Renal cortex interstitium (tissue), 11 donors: Measurements from ENCODE around the gene PDE9A. TPM values are rescaled to one million over a fixed set of nuclear protein-coding genes. Genes with fewer than 3 reads are reported as not detected.

Experiments
- DNase-seq, 11 donors: peaks; one replicate each; pipeline ENCODE4 v3.0.0-alpha.2; 2013; ENCODE audit warnings: low read depth in 9 of 11, low spot score in 4 of 11; ENCODE audit errors: extremely low read depth in 1 of 11
- polyA plus RNA-seq, 3 donors: library from polyadenylated mRNA; unstranded; fragments of 120-200 nt; gene quantifications; one replicate each; pipeline ENCODE4 v1.2.1, GENCODE V29; 2013; ENCODE audit not compliant: insufficient read length in 3 of 3

Gene PDE9A
- polyA plus RNA-seq, 3 donors: 37.5 to 54.3 (median 43.1) TPM

- DNase-seq: no peak
These were observed 16.7 kb upstream of the PDE9A start for GRCh38 chr21:42636520-42637266.

DNA sequence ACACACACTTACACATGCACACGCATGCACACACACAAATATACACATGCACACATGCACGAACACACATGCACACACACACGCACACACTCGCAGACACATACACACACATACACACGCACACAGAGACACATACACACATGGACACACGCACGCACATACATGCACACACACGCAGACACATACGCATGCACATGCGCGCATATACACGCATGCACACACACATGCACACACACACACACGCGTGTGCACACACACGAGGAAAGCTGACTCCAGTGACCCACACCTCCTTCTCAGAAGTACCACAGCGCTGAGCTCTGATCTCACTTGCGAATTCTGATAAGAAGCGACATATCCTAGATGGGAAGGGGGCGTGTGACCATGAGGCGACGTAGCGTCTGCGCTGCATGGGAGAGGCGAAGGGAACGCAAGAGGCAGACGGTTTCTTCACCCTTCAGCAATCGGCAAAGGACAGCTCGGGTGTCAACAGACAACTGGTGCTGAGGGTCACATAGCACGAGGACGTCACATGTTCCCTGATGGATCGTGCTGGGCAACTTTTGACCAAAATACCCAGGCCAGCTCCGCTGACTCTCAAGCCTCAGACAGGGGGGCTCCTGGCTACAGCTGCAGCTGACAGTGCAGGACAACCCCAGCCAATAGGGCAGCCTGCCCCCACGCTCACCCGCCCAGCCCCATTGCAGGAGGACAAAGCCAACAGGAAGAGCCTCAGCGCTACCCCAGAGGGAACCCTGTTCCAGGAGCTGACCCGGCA lies 16.0 kb upstream of the PDE9A start:
- no peak for DNase-seq

DNA sequence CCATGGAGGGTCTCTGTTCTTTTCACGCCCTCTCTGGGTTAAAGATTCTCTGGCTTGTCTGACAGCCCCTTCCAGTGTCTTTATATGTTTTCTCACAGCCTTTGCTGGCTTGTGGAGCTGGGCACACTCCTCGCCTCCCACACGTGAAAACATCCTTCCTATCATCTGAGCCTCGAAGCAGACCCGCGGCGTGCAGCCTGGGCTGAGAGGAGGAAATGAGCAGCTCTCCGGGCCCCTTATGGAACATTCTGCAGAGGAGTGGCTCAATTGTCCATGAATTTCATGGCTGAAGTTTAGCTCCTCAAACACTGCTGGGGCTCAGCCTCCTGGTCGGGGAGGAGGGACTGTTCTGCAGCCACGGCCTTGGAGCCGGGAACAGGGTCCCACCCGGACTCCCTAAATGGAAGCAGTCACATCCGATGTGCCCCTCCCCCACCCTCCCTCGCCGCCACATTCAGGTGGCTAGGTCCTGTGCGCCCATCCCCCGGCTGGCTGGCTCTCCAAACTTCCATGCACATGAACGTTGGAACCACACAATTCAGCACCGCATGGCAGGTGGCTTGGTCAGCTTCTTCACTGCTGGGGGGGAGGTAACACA lies 15.1 kb upstream of the PDE9A start:
- DNase-seq: no peak

DNA sequence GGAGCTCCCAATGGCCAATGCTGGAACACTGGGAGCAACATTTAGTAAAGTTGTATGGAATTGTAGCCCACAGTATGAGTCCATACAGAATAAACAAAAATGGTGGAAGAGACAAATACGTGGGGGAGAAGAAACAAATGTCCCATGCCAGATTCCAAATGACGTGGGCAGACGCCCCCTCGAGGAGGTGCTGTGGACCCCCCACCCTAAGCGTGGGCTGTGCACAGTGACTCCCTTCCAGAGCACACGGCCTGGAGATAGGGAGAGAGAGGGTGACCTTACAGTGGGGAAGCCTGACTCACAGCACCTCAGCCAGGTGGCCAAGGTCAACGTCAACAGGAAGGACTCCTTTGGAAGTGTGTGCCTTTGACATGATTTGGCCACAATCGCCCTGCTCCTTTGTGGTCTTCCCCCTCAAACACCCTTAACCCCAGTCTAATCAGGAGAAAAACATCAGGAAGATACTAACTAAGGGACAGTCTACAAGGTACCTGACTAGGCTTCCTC lies 13.7 kb upstream of the PDE9A start:
- DNase-seq: no peak

GRCh38 chr21:42640486-42640885 lies 12.9 kb upstream of the PDE9A start:
- no peak for DNase-seq

DNA sequence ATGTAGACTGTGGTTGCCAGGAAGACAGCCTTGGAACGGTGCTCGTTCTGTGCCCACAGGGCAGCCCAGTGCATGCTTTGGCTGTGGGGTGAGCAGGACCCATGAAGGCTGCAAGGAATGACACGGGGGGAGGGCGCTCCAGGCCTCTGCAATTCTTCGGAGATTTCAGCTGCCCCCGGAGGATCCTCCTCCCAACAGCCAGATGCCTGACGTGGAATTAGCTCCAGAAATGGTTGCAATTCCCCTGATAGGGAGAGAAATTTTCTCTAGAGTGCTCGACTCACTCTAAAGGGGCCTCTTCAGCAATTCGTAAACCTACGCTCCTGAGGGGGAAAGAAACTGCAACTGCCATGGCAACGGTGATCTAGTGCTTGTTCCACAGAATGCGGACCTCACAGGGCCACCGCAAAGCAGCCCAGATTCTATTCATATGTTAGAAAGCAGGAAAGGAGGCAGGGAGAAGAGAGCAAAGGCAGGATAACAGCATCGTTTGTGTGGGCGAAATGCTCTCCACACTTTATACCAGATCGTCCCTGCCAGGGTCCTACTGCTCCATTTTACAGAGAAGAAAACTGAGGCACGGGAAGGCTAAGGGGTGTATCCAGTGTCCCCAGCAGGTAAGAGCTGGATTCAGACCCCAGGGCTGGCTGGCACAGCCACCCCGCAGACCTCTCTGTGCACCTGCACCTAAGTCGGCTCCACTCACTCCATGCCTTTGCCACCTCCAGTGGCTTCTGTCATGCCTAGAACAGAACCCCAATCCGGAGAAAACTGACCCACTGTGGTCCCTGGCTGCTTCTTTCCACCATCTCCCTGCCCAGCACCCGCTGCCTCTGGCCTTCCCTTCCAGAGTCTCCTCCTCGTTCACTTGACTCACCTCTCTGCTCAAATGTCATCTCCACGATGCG lies 11.9 kb upstream of the PDE9A start:
- DNase-seq: peak in 1 of 11 donors; percentile 33

GRCh38 chr21:42642219-42642745 lies 11.1 kb upstream of the PDE9A start:
- DNase-seq: no peak

DNA sequence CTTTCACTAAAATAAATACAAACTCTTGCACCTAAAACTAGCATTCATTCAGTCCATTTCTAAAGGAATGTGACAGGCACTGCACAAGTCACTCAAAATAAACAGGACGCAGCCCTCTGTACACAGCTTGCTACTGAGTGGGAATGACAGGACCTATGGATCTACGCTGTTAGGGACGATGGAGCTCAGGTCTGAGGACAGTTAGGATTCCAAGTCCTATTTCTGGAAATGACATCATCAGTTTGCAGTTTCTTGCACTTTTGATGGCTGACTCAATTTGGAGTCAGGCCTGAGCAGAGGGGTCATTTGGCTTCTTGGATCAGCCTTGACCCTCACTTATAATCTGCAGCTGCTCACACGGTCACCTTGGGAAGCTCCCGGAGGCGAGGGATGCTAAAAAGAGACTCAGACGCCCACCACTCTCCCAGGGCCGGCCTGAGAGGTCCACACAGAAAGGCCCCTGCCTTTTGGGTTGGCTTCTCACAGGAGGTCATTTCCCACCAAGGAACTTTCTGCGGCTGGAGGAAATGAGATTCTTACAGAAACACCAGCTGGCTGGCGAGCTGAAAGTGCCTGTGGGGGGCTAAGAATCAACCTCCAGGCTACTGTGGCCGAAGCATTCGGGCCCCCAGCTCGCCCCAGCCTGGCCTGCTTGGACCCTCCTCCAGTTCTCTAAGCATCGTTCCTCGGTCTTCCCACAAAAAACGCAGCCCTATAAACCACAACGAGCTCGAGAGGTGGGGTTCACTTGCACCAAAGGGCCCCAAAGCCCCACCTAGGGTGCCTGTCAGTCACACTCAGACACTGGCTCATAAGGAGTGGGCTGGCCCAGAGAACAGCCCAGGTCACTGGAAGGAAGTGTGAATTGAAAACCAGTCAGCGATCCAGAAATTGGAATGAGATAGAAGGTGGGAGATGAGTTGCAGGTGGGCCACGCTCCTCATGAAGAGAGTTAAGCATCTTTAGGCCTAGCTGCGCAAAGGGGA lies 8.9 kb upstream of the PDE9A start:
- DNase-seq: no peak

GRCh38 chr21:42645211-42646075 lies 8.0 kb upstream of the PDE9A start:
- DNase-seq: no peak

DNA sequence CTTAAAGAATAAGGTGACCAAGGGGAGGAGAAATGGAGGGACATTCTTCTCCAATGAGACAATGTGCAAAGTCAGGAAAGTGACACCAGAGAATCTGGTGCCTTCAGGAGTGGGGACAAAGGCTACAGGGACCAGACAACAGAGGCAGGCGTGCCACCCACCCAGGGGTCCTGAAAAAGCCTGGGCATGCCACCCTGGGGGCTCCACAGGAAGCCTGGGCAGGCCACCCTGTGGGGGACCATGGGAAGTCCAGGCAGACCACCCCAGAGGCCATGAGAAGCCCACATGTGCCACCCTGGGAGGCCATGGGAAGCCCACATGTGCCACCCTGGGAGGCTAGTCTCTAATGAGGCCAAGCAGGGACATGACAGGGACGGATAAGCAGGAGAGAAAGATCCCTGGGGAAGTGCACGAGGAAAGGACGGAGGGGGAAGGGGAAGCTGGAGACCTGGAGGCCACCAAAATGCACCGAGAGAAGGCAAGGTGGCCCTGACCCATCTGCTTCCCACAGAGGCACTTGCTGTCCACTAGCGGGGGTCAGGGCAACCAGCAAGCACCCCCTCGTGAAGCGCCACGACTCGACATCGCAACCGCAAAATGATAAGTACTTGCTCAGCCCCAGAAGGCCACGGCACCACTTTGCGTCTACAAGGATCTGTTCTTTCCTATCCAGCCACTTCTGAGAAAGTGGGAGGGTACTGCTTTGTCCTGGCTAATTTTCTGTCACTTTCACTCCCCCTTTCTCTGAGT lies 7.2 kb upstream of the PDE9A start:
- DNase-seq: no peak

GRCh38 chr21:42646836-42647235 lies 6.6 kb upstream of the PDE9A start:
- DNase-seq: no peak

GRCh38 chr21:42648606-42649005 lies 4.8 kb upstream of the PDE9A start:
- DNase-seq: no peak

DNA sequence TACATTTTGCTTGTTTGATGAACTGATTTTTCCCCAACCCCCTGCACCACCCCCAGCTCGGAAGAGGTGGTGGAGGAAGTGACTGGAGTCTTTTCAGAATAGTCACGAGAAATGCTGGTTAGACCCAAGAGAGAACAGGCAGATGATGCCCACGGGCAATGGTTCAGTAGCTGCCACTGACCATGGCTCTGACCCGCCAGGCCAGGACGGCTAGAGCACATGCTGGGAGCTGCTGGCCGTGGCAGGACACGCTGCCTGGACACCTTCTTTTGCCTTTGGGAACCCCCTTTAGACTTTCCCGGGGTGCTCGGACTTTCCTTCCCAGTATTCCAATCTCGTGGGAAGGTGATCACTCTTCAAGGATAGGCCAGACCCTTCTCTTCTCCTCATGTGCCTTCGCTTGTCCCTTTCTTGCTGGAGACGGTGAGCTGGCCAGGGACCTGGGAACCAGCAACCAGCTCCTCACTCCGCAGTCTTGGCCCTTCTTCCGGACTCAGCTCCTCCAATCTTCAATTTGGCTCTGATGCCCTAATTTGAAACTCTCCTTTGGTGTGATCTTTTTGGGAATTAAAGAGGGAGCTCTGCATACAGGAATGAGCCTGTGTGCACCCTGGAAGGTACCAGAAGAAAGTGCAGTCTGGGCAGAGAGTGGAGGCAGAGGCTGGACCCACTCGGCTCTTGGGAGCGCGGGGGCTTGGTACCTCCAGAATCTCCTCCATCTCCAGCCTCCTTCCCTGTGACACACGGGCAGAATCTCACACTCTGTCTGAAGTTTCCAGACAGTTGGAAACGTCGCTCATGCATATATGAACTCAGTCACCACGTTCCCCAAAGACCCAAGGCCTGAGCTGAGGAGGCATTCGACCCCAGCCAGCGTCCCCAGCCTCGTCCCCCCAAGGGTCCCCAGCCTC lies 4.0 kb upstream of the PDE9A start:
- no peak for DNase-seq

DNA sequence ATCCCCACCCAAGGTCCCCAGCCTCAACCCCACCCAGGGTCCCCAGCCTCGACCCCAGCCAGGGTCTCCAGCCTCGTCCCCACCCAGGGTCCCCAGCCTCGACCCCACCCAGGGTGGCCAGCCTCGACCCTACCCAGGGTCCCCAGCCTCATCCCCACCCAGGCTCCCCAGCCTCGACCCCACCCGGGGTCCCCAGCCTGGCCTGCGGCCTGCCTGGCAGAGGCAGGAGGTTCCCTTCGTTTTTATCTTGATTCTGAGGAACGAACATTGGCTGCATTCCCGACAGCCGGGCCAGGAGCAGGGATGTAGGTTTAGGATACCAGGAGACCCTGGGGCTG lies 3.4 kb upstream of the PDE9A start:
- no peak for DNase-seq
